ENCODE results near the gene MBP.

MBP gene

DNA sequence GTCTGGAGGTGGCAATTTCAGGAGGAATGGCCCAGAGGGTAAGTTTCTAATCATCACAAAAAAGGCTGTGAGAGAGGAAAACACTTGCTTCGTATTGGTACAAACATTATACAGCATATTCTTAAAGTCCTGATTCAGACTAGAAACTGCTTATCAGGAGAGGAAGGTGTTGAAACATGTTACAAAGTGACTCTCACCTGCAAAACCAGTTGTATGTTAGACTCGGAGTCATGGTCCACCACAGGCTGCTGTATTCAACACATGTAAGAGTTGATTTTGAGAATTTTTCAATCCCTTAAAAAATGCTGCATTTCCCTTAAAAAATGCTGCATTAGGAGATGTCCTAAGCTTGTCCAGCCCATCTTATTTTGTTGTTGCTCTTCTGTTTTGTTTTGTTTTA is 61.5 kb downstream of the MBP start:
- Mint-ChIP-seq H3K9me3 (no peaks in the 10 kb centered on the region), H3K27ac (no peak overlapping the region), H3K4me3 (no peak overlapping the region), H3K4me1 (peaks cover 44% of the 10 kb centered on the region), H3K36me3 (ENCODE audit: low read depth) (no peaks in the 10 kb centered on the region), H3K27me3 (ENCODE audit: low read depth, poor library complexity) (peaks cover 6% of the 10 kb centered on the region)
- TF ChIP-seq, protein P1, sequence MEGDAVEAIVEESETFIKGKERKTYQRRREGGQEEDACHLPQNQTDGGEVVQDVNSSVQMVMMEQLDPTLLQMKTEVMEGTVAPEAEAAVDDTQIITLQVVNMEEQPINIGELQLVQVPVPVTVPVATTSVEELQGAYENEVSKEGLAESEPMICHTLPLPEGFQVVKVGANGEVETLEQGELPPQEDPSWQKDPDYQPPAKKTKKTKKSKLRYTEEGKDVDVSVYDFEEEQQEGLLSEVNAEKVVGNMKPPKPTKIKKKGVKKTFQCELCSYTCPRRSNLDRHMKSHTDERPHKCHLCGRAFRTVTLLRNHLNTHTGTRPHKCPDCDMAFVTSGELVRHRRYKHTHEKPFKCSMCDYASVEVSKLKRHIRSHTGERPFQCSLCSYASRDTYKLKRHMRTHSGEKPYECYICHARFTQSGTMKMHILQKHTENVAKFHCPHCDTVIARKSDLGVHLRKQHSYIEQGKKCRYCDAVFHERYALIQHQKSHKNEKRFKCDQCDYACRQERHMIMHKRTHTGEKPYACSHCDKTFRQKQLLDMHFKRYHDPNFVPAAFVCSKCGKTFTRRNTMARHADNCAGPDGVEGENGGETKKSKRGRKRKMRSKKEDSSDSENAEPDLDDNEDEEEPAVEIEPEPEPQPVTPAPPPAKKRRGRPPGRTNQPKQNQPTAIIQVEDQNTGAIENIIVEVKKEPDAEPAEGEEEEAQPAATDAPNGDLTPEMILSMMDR (IDR thresholded peaks at IDR 0.05) = no peak
- no peak for DNase-seq

DNA sequence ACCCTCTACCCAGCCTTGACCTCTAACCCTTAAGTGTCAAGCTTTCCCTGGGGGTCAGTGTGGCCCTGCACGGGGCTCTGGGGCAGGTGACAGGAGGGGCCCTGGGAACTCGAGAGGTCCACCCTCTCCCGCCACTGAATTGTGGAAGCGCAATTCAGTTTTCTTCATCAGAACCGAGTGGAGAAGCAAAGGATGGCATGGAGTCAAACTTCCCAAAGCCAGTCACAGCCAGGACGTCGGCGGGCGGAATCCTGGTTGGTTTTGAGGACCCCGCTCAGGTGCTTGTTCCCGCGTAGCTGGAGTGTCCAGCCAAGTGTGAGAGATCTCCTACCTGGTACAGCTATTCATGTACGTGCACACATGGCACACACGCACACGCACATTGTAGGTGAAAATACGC is 62.0 kb downstream of the MBP start:
- TF ChIP-seq, protein P1 (IDR thresholded peaks at IDR 0.05) = no peak
- no peak for DNase-seq
- H3K9me3 Mint-ChIP-seq = no peaks in the 10 kb centered on the region
- H3K36me3 Mint-ChIP-seq (ENCODE audit: low read depth) = no peaks in the 10 kb centered on the region
- H3K27ac Mint-ChIP-seq = no peak overlapping the region
- H3K27me3 Mint-ChIP-seq (ENCODE audit: low read depth, poor library complexity) = peaks cover 5% of the 10 kb centered on the region
- peaks cover 44% of the 10 kb centered on the region for H3K4me1 Mint-ChIP-seq
- no peak overlapping the region for H3K4me3 Mint-ChIP-seq

DNA sequence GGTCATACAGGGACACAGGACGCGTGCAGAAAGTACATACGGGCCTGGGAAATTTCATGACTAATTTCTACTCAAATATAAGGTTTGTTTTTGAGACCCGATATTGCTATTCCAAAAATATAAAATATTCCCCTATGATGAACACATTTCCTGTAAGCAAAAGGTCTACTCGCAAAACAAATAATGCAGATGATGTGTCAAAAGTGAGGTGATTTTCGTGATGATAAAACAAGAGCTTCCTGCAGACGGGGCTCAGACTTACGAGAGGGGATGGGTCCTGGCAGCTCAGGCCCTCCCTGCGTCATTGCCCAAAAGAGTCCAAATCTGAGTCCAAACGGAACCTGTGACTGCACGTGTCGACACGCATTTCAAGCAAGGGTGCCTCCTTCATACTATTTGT is 62.7 kb downstream of the MBP start:
- Mint-ChIP-seq H3K4me3 (no peak overlapping the region), H3K36me3 (ENCODE audit: low read depth) (no peaks in the 10 kb centered on the region), H3K27me3 (ENCODE audit: low read depth, poor library complexity) (no peaks in the 10 kb centered on the region), H3K9me3 (no peaks in the 10 kb centered on the region), H3K4me1 (peaks cover 44% of the 10 kb centered on the region), H3K27ac (peak overlapping the region; percentile 39)
- no peak for DNase-seq
- TF ChIP-seq, protein P1 (IDR thresholded peaks at IDR 0.05) = no peak

DNA sequence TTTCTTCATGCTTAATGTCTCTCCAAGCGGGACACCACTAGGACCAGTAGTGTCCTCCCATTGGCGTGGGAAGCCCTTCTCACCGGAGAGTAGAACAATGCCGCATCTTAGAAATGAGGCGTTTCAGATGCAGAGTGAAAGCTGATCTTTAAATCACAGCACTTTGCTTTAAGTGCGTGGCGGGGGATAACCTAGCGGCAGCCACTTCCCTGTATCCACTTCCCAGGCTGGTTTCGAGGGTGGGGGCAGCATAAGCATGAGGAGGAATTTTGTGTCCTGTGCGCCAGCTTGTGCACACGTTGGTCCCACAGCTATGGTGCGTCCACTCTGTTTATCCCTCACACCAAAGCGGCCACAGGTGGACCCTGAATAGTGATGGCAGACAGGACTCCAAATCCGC is 63.1 kb downstream of the MBP start:
- Mint-ChIP-seq H3K36me3 (ENCODE audit: low read depth) (no peaks in the 10 kb centered on the region), H3K27me3 (ENCODE audit: low read depth, poor library complexity) (no peaks in the 10 kb centered on the region), H3K27ac (peak overlapping the region; percentile 39), H3K9me3 (no peaks in the 10 kb centered on the region), H3K4me3 (no peak overlapping the region), H3K4me1 (peaks cover 43% of the 10 kb centered on the region)
- TF ChIP-seq, protein P1 (IDR thresholded peaks at IDR 0.05) = no peak
- DNase-seq = no peak

DNA sequence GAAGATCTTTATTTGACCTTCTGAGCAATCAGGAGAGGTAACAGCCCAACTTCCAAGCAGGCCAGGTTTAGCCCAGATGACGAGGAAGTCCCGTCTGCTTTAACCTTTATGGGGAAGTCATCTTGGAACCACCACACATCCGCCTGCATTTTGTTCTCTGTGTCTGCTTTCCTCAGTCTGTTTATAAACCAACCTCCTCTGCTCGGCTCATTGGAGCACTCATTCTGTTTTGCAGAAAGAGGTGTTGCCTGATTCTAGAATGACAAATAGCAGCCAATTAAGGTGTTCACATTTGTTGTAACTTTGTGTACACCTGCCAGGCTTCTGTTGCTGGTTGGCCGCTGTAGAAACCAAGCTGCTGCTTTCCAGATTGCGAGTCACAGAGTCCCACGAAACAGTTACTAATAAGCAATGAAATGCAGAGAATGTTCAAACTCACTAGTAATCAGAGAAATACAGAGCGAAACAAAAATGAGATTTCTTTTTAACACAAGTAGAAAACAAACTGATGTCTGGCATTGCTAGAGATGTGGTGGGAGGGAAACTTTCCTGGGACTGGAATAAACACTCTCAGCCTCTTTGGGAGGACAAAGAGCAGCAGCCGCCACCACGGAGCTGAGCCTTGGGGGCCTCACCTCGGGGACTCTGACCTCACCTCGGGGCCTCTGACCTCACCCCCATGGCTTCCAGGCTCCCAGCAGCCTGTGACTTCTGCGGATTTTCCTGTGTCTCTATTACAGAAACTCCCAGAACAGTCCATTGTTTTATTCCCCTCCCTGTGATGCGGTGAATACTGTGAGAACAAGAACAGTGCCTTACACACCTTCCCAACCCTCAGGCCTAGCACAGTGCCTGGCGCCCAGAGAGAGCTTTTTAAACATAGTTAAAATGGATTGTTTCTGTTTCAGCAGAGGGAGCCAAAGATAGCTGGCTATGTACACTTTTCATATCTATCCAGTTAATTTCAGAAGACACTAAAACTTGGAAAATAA is 64.0 kb downstream of the MBP start:
- no peak for DNase-seq
- Mint-ChIP-seq H3K9me3 (no peaks in the 10 kb centered on the region), H3K27ac (peak overlapping the region; percentile 81), H3K27me3 (ENCODE audit: low read depth, poor library complexity) (no peaks in the 10 kb centered on the region), H3K4me1 (peaks cover 39% of the 10 kb centered on the region), H3K36me3 (ENCODE audit: low read depth) (no peaks in the 10 kb centered on the region), H3K4me3 (no peak overlapping the region)
- TF ChIP-seq, protein P1 (IDR thresholded peaks at IDR 0.05) = no peak
